Measurements from ENCODE around the gene RNPEP.

The RNPEP gene

DNA sequence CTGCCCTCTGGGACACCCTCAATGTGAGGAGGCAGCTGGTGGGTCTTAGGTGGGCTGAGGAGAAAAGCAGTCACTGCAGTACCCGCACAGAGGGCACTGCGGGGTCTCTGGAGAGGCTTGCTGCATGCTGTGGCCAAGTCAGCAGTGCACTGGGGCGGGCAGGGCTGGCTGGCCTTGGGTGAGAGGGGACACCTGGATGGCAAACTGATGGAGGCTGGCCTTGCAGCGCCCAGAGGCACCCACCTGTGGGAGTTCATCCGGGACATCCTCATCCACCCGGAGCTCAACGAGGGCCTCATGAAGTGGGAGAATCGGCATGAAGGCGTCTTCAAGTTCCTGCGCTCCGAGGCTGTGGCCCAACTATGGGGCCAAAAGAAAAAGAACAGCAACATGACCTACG lies 31.2 kb downstream of the RNPEP start:
- Histone ChIP-seq H3K79me1 (ENCODE audit: low read length) (peaks cover 2% of the 10 kb centered on the region), H3K36me3 (ENCODE audit: control insufficient read depth, insufficient read depth, low read length) (no peaks in the 10 kb centered on the region), H3K4me2 (ENCODE audit: low read length) (no peak overlapping the region), H4K5ac (ENCODE audit: low read length) (no peak overlapping the region), H2BK120ac (ENCODE audit: low read depth, low read length) (no peak overlapping the region), H3K56ac (ENCODE audit: low read length) (no peak overlapping the region), H3K23ac (ENCODE audit: low read length) (no peak overlapping the region), H3K27me3 (ENCODE audit: insufficient read depth, low read length, poor library complexity) (no peaks in the 10 kb centered on the region), H2BK5ac (ENCODE audit: low read length) (no peak overlapping the region), H4K8ac (ENCODE audit: low read depth, low read length) (no peak overlapping the region), H2BK15ac (replicated peaks; ENCODE audit: low read depth) (no peak overlapping the region), H3K4me3 (ENCODE audit: low read length) (no peak overlapping the region), H3K79me2 (ENCODE audit: control insufficient read depth, insufficient read depth, low read length) (no peaks in the 10 kb centered on the region), H3K4ac (ENCODE audit: low read depth, low read length) (no peak overlapping the region), H2AK5ac (ENCODE audit: low read length) (no peak overlapping the region), H3K27ac (ENCODE audit: low read depth, low read length) (no peak overlapping the region), H3K9ac (ENCODE audit: low read length) (no peak overlapping the region), H3K18ac (ENCODE audit: low read length) (no peak overlapping the region), H3K4me1 (ENCODE audit: control insufficient read depth, low read depth, low read length) (peaks cover 19% of the 10 kb centered on the region)
- DNase-seq: no peak
- no CpG with 5 or more reads among the region's 12 CpGs for WGBS (ENCODE audit: extremely low coverage, insufficient coverage, low lambda C conversion rate)

DNA sequence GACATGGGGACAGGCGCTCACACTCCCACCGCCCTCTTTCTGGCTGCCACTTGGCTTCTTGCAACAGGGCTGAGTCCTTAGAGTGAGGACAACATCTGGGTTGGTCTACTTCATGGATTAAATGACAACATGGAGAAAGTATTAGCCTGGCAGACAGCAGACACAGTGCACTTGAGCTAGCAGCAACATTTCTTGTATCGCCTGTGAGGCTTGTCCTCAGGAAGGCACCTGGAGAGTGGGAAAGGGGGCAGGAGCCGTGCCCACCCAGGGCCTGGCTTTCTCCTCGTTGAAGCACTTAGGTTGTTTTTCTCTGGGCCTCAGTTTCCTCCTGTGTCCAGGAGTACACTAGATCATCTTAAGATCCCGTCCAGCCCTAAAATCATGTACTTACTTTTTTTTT lies 31.6 kb downstream of the RNPEP start:
- H3K4me1 ChIP-seq (ENCODE audit: control insufficient read depth, low read depth, low read length): peaks cover 21% of the 10 kb centered on the region
- no peak overlapping the region for H3K9ac ChIP-seq (ENCODE audit: low read length)
- no peak overlapping the region for H3K56ac ChIP-seq (ENCODE audit: low read length)
- no peak overlapping the region for H3K4ac ChIP-seq (ENCODE audit: low read depth, low read length)
- H2BK120ac ChIP-seq (ENCODE audit: low read depth, low read length): no peak overlapping the region
- no CpG with 5 or more reads among the region's 6 CpGs for WGBS (ENCODE audit: extremely low coverage, insufficient coverage, low lambda C conversion rate)
- DNase-seq: no peak
- H3K36me3 ChIP-seq (ENCODE audit: control insufficient read depth, insufficient read depth, low read length): no peaks in the 10 kb centered on the region
- no peak overlapping the region for H3K4me3 ChIP-seq (ENCODE audit: low read length)
- H3K23ac ChIP-seq (ENCODE audit: low read length): no peak overlapping the region
- H2AK5ac ChIP-seq (ENCODE audit: low read length): no peak overlapping the region
- H4K5ac ChIP-seq (ENCODE audit: low read length): no peak overlapping the region
- H3K79me2 ChIP-seq (ENCODE audit: control insufficient read depth, insufficient read depth, low read length): no peaks in the 10 kb centered on the region
- H3K27ac ChIP-seq (ENCODE audit: low read depth, low read length): no peak overlapping the region
- H2BK15ac ChIP-seq (replicated peaks; ENCODE audit: low read depth): no peak overlapping the region
- no peak overlapping the region for H3K18ac ChIP-seq (ENCODE audit: low read length)
- peaks cover 2% of the 10 kb centered on the region for H3K79me1 ChIP-seq (ENCODE audit: low read length)
- no peaks in the 10 kb centered on the region for H3K27me3 ChIP-seq (ENCODE audit: insufficient read depth, low read length, poor library complexity)
- H2BK5ac ChIP-seq (ENCODE audit: low read length): no peak overlapping the region
- H4K8ac ChIP-seq (ENCODE audit: low read depth, low read length): no peak overlapping the region
- H3K4me2 ChIP-seq (ENCODE audit: low read length): no peak overlapping the region

DNA sequence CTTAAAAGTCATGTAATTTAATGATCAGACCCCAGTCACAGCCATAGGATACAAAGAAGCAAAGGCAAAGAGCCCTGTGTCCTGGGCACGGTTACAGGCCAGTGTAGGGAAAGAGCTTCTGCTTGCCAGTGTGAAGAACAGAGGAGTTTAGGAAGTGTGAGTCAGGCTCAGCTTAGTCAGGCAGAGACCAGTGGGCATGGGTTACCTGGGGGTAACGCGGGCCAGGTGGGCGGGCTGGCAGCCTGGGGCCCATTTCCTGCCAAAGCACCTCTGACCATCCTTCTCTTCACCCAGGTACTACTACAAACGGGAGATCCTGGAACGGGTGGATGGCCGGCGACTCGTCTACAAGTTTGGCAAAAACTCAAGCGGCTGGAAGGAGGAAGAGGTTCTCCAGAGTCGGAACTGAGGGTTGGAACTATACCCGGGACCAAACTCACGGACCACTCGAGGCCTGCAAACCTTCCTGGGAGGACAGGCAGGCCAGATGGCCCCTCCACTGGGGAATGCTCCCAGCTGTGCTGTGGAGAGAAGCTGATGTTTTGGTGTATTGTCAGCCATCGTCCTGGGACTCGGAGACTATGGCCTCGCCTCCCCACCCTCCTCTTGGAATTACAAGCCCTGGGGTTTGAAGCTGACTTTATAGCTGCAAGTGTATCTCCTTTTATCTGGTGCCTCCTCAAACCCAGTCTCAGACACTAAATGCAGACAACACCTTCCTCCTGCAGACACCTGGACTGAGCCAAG lies 32.6 kb downstream of the RNPEP start:
- no CpG with 5 or more reads among the region's 17 CpGs for WGBS (ENCODE audit: extremely low coverage, insufficient coverage, low lambda C conversion rate)
- Histone ChIP-seq H3K79me2 (ENCODE audit: control insufficient read depth, insufficient read depth, low read length) (no peaks in the 10 kb centered on the region), H2BK15ac (replicated peaks; ENCODE audit: low read depth) (no peak overlapping the region), H4K5ac (ENCODE audit: low read length) (no peak overlapping the region), H3K79me1 (ENCODE audit: low read length) (peaks cover 2% of the 10 kb centered on the region), H3K27me3 (ENCODE audit: insufficient read depth, low read length, poor library complexity) (no peaks in the 10 kb centered on the region), H4K8ac (ENCODE audit: low read depth, low read length) (no peak overlapping the region), H3K4me1 (ENCODE audit: control insufficient read depth, low read depth, low read length) (peaks cover 14% of the 10 kb centered on the region), H3K23ac (ENCODE audit: low read length) (no peak overlapping the region), H3K4ac (ENCODE audit: low read depth, low read length) (no peak overlapping the region), H3K18ac (ENCODE audit: low read length) (no peak overlapping the region), H3K27ac (ENCODE audit: low read depth, low read length) (no peak overlapping the region), H2AK5ac (ENCODE audit: low read length) (no peak overlapping the region), H3K4me2 (ENCODE audit: low read length) (no peak overlapping the region), H2BK120ac (ENCODE audit: low read depth, low read length) (no peak overlapping the region), H3K56ac (ENCODE audit: low read length) (no peak overlapping the region), H2BK5ac (ENCODE audit: low read length) (no peak overlapping the region), H3K36me3 (ENCODE audit: control insufficient read depth, insufficient read depth, low read length) (no peaks in the 10 kb centered on the region), H3K4me3 (ENCODE audit: low read length) (no peak overlapping the region), H3K9ac (ENCODE audit: low read length) (no peak overlapping the region)
- DNase-seq: no peak

DNA sequence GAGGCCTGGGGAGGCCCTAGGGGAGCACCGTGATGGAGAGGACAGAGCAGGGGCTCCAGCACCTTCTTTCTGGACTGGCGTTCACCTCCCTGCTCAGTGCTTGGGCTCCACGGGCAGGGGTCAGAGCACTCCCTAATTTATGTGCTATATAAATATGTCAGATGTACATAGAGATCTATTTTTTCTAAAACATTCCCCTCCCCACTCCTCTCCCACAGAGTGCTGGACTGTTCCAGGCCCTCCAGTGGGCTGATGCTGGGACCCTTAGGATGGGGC lies 33.2 kb downstream of the RNPEP start:
- no peak overlapping the region for H2AK5ac ChIP-seq (ENCODE audit: low read length)
- H3K79me2 ChIP-seq (ENCODE audit: control insufficient read depth, insufficient read depth, low read length): no peaks in the 10 kb centered on the region
- H3K23ac ChIP-seq (ENCODE audit: low read length): no peak overlapping the region
- H3K79me1 ChIP-seq (ENCODE audit: low read length): peaks cover 2% of the 10 kb centered on the region
- no peaks in the 10 kb centered on the region for H3K36me3 ChIP-seq (ENCODE audit: control insufficient read depth, insufficient read depth, low read length)
- no peak overlapping the region for H3K27ac ChIP-seq (ENCODE audit: low read depth, low read length)
- WGBS (ENCODE audit: extremely low coverage, insufficient coverage, low lambda C conversion rate): no CpG with 5 or more reads among the region's 3 CpGs
- H2BK120ac ChIP-seq (ENCODE audit: low read depth, low read length): no peak overlapping the region
- H2BK15ac ChIP-seq (replicated peaks; ENCODE audit: low read depth): no peak overlapping the region
- no peak overlapping the region for H2BK5ac ChIP-seq (ENCODE audit: low read length)
- no peak overlapping the region for H3K9ac ChIP-seq (ENCODE audit: low read length)
- no peak overlapping the region for H3K4me3 ChIP-seq (ENCODE audit: low read length)
- no peak overlapping the region for H3K18ac ChIP-seq (ENCODE audit: low read length)
- no peak overlapping the region for H3K56ac ChIP-seq (ENCODE audit: low read length)
- H3K4me2 ChIP-seq (ENCODE audit: low read length): no peak overlapping the region
- no peak for DNase-seq
- H4K5ac ChIP-seq (ENCODE audit: low read length): no peak overlapping the region
- H3K4ac ChIP-seq (ENCODE audit: low read depth, low read length): no peak overlapping the region
- H4K8ac ChIP-seq (ENCODE audit: low read depth, low read length): no peak overlapping the region
- H3K4me1 ChIP-seq (ENCODE audit: control insufficient read depth, low read depth, low read length): peaks cover 13% of the 10 kb centered on the region
- no peaks in the 10 kb centered on the region for H3K27me3 ChIP-seq (ENCODE audit: insufficient read depth, low read length, poor library complexity)

DNA sequence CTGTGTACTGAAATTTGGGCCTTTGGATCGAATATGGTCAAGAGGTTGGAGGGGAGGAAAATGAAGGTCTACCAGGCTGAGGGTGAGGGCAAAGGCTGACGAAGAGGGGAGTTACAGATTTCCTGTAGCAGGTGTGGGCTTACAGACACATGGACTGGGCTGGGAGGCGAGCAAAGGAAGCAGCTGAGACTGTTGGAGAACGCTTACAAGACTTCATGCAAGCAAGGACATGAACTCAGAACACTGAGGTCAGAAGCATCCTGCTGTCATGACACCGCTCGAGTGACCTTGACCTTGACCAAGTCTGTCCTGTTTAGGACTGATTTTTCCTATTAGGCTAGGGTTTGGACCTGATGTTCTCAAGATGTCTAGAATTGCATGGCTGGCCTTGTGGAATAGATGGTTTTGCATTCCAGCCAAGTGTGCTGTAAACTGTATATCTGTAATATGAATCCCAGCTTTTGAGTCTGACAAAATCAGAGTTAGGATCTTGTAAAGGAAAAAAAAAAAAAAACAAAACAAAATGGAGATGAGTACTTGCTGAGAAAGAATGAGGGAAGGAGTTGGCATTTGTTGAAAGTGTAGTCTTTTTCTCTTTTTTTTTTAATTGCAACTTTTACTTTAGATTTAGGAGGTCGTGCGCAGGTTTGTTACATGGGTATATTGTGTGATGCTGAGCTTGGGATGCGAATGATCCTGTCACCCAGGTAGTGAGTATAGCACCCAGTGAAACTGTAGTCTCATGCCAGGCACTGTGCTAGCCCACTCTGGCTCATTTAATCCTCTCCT lies 33.8 kb downstream of the RNPEP start:
- no CpG with 5 or more reads among the region's 9 CpGs for WGBS (ENCODE audit: extremely low coverage, insufficient coverage, low lambda C conversion rate)
- no peak overlapping the region for H2BK120ac ChIP-seq (ENCODE audit: low read depth, low read length)
- no peak overlapping the region for H2BK15ac ChIP-seq (replicated peaks; ENCODE audit: low read depth)
- H3K4me3 ChIP-seq (ENCODE audit: low read length): no peak overlapping the region
- H3K27me3 ChIP-seq (ENCODE audit: insufficient read depth, low read length, poor library complexity): no peaks in the 10 kb centered on the region
- H2BK5ac ChIP-seq (ENCODE audit: low read length): no peak overlapping the region
- peaks cover 9% of the 10 kb centered on the region for H3K4me1 ChIP-seq (ENCODE audit: control insufficient read depth, low read depth, low read length)
- no peak for DNase-seq
- H3K4ac ChIP-seq (ENCODE audit: low read depth, low read length): no peak overlapping the region
- no peaks in the 10 kb centered on the region for H3K79me2 ChIP-seq (ENCODE audit: control insufficient read depth, insufficient read depth, low read length)
- no peak overlapping the region for H4K5ac ChIP-seq (ENCODE audit: low read length)
- H3K27ac ChIP-seq (ENCODE audit: low read depth, low read length): no peak overlapping the region
- H3K36me3 ChIP-seq (ENCODE audit: control insufficient read depth, insufficient read depth, low read length): no peaks in the 10 kb centered on the region
- no peak overlapping the region for H3K9ac ChIP-seq (ENCODE audit: low read length)
- no peak overlapping the region for H3K23ac ChIP-seq (ENCODE audit: low read length)
- no peak overlapping the region for H3K4me2 ChIP-seq (ENCODE audit: low read length)
- no peak overlapping the region for H3K18ac ChIP-seq (ENCODE audit: low read length)
- H4K8ac ChIP-seq (ENCODE audit: low read depth, low read length): no peak overlapping the region
- H3K79me1 ChIP-seq (ENCODE audit: low read length): peaks cover 2% of the 10 kb centered on the region
- no peak overlapping the region for H3K56ac ChIP-seq (ENCODE audit: low read length)
- H2AK5ac ChIP-seq (ENCODE audit: low read length): no peak overlapping the region

Data from mesendoderm (in vitro differentiated cells).